Measurements from ENCODE around the gene GPR6.

The GPR6 gene

GRCh38 chr6:110002676-110003075 lies 24.6 kb downstream of the GPR6 start:
- DNase-seq = no peak

GRCh38 chr6:110013386-110013785 lies 35.3 kb downstream of the GPR6 start:
- DNase-seq = no peak

DNA sequence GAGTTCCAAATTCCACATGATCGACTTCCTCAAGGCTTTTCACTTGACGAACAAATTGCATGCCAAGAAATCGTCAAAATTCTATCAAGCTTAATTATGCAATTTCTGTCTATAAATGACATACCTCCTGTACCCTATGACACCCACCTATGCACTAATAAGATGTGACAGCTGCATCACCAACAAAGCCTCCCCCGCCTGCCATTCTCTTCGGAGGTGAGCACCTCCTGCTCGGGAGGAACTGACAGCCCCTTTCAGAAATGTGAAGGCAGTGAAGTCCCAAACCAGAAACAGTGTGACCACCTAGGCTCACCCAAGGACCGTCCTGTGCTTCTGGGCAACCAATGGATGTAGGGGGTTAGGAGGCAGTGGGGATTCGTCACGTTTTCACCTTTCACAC lies 37.1 kb downstream of the GPR6 start:
- DNase-seq = no peak

DNA sequence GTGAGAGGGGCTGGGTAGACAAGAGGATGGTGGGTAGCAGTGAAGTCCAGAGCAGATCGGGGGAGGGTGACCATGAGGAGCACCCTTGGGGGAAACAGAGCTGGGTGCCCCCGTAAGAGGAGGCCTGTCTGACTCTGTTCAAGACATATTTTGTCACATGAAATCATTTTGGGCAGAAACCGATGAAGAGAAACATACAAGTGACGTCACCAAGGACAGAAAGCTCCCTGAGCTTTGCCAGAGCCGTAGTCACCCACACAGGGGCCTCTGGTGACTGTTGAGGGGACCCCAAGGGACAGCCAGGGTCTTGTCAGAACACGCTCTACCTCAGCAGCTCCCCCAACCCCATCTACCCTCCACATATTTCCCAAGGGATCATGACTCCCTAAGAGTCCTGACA lies 39.2 kb downstream of the GPR6 start:
- no peak for DNase-seq

DNA sequence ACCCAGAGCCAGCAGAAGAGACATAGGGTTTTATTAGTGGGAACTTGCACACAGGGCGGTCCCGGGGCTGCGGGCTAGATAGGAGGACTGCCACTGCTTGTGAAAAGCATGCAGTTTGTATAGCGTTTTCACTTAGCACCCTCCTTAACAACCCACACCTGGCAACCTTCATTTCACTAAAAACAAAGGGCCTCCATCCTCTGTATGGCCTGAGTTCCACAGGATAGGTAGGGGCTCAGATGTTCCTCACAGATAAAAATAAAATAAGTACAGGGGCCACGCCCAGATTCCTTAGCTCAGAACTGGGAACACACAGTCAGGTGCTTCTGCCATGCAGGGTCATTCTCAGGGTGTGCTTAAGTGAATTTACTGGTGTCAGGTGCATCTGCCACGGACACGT lies 39.8 kb downstream of the GPR6 start:
- no peak for DNase-seq

GRCh38 chr6:110018486-110018885 lies 40.4 kb downstream of the GPR6 start:
- DNase-seq = no peak

DNA sequence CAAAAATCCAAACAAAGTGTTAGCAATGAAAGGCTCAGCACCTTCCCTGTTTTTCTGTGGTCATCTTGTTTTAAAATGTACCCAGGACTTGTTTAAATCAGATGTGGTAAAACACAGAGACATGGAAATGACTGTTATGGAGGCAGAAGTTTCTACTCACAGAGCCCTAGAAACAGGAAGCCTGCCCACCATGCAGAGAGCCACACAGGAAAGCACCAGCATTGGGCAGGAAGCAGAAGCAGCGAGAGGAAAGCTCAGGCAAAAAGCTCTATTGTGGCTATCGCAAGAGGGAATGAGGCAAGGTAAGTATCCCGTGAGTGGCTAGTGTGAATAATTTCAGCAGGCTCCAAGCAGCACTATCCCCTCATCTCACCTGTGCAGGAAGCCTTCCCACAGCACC lies 42.8 kb downstream of the GPR6 start:
- no peak for DNase-seq

- DNase-seq = no peak
Measured at GRCh38 chr6:110029144-110029543, 51.0 kb downstream of the GPR6 start.
